ENCODE measurements around the gene CORO2A. TPM values are rescaled to one million over a fixed set of nuclear protein-coding genes. Genes with fewer than 3 reads are reported as not detected.

The CORO2A gene
- total RNA-seq, 1 experiment from 2014 or later = 15.8 TPM

DNA sequence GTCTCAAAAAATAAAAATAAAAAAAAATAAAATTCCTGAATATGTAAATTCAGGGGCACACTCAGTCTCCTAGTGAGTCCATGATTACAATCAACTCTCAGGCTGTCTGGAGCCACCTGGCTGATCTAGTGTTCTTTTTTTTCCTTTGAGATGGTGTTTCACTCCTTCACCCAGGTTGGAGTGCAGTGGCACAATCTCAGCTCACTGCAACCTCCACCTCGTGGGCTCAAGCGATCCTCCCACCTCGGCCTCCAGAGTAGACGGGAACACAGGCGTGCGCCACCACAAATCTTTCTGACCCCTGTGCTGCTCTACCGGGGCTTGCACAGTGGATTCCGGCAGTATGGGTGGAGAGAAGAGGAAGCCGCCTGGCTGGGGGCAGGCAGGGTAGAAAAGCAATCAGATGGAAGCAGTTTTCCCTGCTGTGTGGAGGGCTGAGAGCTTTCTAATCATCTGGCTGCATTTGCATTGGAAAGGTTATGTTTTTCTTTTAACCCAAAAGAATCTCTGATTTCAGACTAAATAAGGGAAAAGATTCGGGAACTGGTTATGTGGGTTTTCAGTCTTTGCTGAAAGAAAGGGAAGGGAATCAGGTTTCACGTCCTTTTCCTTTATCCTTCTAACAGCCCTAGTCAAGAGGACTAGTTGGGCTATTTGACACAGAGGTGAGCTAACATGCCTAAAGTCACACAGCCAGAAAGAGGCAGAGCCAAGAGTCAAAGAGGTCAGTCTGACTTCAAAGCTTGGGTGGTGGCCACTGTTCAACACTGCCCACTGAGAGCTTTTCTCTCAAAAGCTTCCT is 26.3 kb upstream of the CORO2A start:
- Histone ChIP-seq H2BK5ac (ENCODE audit: insufficient read length, low read length) (no peak overlapping the region), H3K27ac (ENCODE audit: insufficient read length, low read depth, low read length) (peak overlapping the region; percentile 94), H2AK5ac (ENCODE audit: insufficient read length, low read length) (no peak overlapping the region), H2AFZ (ENCODE audit: low read length) (no peak overlapping the region), H3K23me2 (ENCODE audit: insufficient read length, low read depth, low read length, poor library complexity, severe bottlenecking) (no peaks in the 10 kb centered on the region), H3K4ac (ENCODE audit: low read depth, low read length) (no peak overlapping the region; the same call in 1 of the 2 replicates), H4K8ac (replicated peaks; ENCODE audit: insufficient read length, low read depth, low read length) (no peak overlapping the region), H2BK12ac (ENCODE audit: insufficient read length, low read depth, low read length) (no peak overlapping the region), H3K27me3 (ENCODE audit: insufficient read depth, low read length) (no peaks in the 10 kb centered on the region), H3T11ph (ENCODE audit: low read length) (no peak overlapping the region), H4K20me1 (ENCODE audit: control insufficient read depth, insufficient read depth, insufficient read length) (no peaks in the 10 kb centered on the region), H3K23ac (ENCODE audit: insufficient read length, low read depth, low read length) (no peak overlapping the region), H4K5ac (ENCODE audit: insufficient read length, low read depth, low read length) (no peak overlapping the region), H3K79me2 (ENCODE audit: insufficient read depth, low read length) (no peaks in the 10 kb centered on the region), H3K4me2 (ENCODE audit: insufficient read depth, insufficient read length, low read length) (peak overlapping the region; percentile 8), H3K56ac (ENCODE audit: insufficient read length, low read depth, low read length) (no peak overlapping the region), H4K91ac (ENCODE audit: insufficient read length, low read depth, low read length) (no peak overlapping the region), H2BK120ac (ENCODE audit: low read depth, low read length, poor library complexity, severe bottlenecking) (peak overlapping the region; percentile 75), H2BK20ac (ENCODE audit: low read depth, low read length, poor library complexity, severe bottlenecking) (no peak overlapping the region), H3K79me1 (ENCODE audit: insufficient read depth, low read depth, low read length, poor library complexity, severe bottlenecking) (no peaks in the 10 kb centered on the region), H3K18ac (ENCODE audit: insufficient read length, low read depth, low read length) (peak overlapping the region; percentile 72), H3K9me3 (ENCODE audit: control insufficient read depth, low read depth, low read length) (no peaks in the 10 kb centered on the region), H3K14ac (ENCODE audit: insufficient read depth, low read length) (no peak overlapping the region; the same call in 1 of the 2 replicates), H2BK15ac (ENCODE audit: low read depth, low read length) (no peak overlapping the region), H3K9ac (ENCODE audit: extremely low read depth, insufficient read length, low read length) (no peak overlapping the region), H3K4me1 (ENCODE audit: insufficient read depth, low read length) (peaks cover 13% of the 10 kb centered on the region)
- Mint-ChIP-seq H3K27me3 (ENCODE audit: low read depth) (no peaks in the 10 kb centered on the region), H3K4me1 (peaks cover 46 to 47% of the 10 kb centered on the region in 2 experiments), H3K4me3 (peak overlapping the region; percentile 1 to 29; a peak in 4 of 5 replicates), H3K36me3 (ENCODE audit: insufficient read depth in 1 of 3, low read depth in 3 of 3) (peaks cover 0 to 18% (median 0%) of the 10 kb centered on the region in 3 experiments; a peak in 5 of 7 replicates), H3K9me3 (no peaks in the 10 kb centered on the region; a peak in 1 of 5 replicates), H3K27ac (peak overlapping the region; percentile 12 to 98 (median 75))
- DNase-seq = peak; percentile 76
- TF ChIP-seq, protein P1, sequence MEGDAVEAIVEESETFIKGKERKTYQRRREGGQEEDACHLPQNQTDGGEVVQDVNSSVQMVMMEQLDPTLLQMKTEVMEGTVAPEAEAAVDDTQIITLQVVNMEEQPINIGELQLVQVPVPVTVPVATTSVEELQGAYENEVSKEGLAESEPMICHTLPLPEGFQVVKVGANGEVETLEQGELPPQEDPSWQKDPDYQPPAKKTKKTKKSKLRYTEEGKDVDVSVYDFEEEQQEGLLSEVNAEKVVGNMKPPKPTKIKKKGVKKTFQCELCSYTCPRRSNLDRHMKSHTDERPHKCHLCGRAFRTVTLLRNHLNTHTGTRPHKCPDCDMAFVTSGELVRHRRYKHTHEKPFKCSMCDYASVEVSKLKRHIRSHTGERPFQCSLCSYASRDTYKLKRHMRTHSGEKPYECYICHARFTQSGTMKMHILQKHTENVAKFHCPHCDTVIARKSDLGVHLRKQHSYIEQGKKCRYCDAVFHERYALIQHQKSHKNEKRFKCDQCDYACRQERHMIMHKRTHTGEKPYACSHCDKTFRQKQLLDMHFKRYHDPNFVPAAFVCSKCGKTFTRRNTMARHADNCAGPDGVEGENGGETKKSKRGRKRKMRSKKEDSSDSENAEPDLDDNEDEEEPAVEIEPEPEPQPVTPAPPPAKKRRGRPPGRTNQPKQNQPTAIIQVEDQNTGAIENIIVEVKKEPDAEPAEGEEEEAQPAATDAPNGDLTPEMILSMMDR (conservative IDR thresholded peaks at IDR 0.05) = no peak
- no CpG with 5 or more reads among the region's 11 CpGs for WGBS (ENCODE audit: extremely low coverage, insufficient read length, low lambda C conversion rate)
